ENCODE measurements around the gene BCAS3. TPM values are rescaled to one million over a fixed set of nuclear protein-coding genes. Genes with fewer than 3 reads are reported as not detected.

The BCAS3 gene
- total RNA-seq, 2 experiments from 2014 or later: 7.2 to 7.5 TPM

GRCh38 chr17:61376931-61377838, 699.5 kb downstream of the BCAS3 start:
- H3K36me3 Mint-ChIP-seq (ENCODE audit: low read depth): no peaks in the 10 kb centered on the region
- intact Hi-C loops (cut with micrococcal nuclease): no loop called here
- no peak overlapping the region for H3K27ac Mint-ChIP-seq
- no peaks in the 10 kb centered on the region for H3K9me3 Mint-ChIP-seq
- no peak overlapping the region for H3K4me3 Mint-ChIP-seq
- no peaks in the 10 kb centered on the region for H3K27me3 Mint-ChIP-seq (ENCODE audit: low read depth)
- no peak for DNase-seq
- CTCF ChIA-PET: no interaction called here
- no peaks in the 10 kb centered on the region for H3K4me1 Mint-ChIP-seq (ENCODE audit: low read depth)

GRCh38 chr17:61378658-61379456, 701.2 kb downstream of the BCAS3 start:
- Mint-ChIP-seq H3K4me3 (no peak overlapping the region), H3K9me3 (no peaks in the 10 kb centered on the region), H3K36me3 (ENCODE audit: low read depth) (no peaks in the 10 kb centered on the region), H3K27me3 (ENCODE audit: low read depth) (no peaks in the 10 kb centered on the region), H3K4me1 (ENCODE audit: low read depth) (no peaks in the 10 kb centered on the region), H3K27ac (no peak overlapping the region)
- CTCF ChIA-PET: no interaction called here
- intact Hi-C loops (cut with micrococcal nuclease): no loop called here
- DNase-seq: no peak

GRCh38 chr17:61379457-61380216, 702.0 kb downstream of the BCAS3 start:
- no peaks in the 10 kb centered on the region for H3K9me3 Mint-ChIP-seq
- CTCF ChIA-PET: no interaction called here
- intact Hi-C loops (cut with micrococcal nuclease): no loop called here
- no peaks in the 10 kb centered on the region for H3K27me3 Mint-ChIP-seq (ENCODE audit: low read depth)
- no peaks in the 10 kb centered on the region for H3K4me1 Mint-ChIP-seq (ENCODE audit: low read depth)
- DNase-seq: no peak
- no peak overlapping the region for H3K4me3 Mint-ChIP-seq
- H3K27ac Mint-ChIP-seq: no peak overlapping the region
- H3K36me3 Mint-ChIP-seq (ENCODE audit: low read depth): no peaks in the 10 kb centered on the region

GRCh38 chr17:61380217-61380835, 702.7 kb downstream of the BCAS3 start:
- intact Hi-C loops (cut with micrococcal nuclease): no loop called here
- H3K27ac Mint-ChIP-seq: no peak overlapping the region

GRCh38 chr17:61380836-61381525, 703.3 kb downstream of the BCAS3 start:
- Mint-ChIP-seq H3K27ac (no peak overlapping the region), H3K9me3 (no peaks in the 10 kb centered on the region), H3K36me3 (ENCODE audit: low read depth) (no peaks in the 10 kb centered on the region), H3K27me3 (ENCODE audit: low read depth) (no peaks in the 10 kb centered on the region), H3K4me3 (no peak overlapping the region), H3K4me1 (ENCODE audit: low read depth) (no peaks in the 10 kb centered on the region)
- intact Hi-C loops (cut with micrococcal nuclease): no loop called here
- no peak for DNase-seq
- CTCF ChIA-PET: interaction anchor here (1.0 to 1.5 kb wide), 2 partner anchors 14 to 26 kb away, joined by 3 read pairs; no protein-coding TSS in a partner anchor

More at GRCh38 chr17:61380217-61380835, 702.7 kb downstream of the BCAS3 start:
- Mint-ChIP-seq H3K27me3 (ENCODE audit: low read depth) (no peaks in the 10 kb centered on the region), H3K36me3 (ENCODE audit: low read depth) (no peaks in the 10 kb centered on the region), H3K9me3 (no peaks in the 10 kb centered on the region), H3K4me3 (no peak overlapping the region), H3K4me1 (ENCODE audit: low read depth) (no peaks in the 10 kb centered on the region)
- CTCF ChIA-PET: no interaction called here
- no peak for DNase-seq

GRCh38 chr17:61381537-61381936, 703.9 kb downstream of the BCAS3 start:
- CTCF ChIA-PET: interaction anchor here (1.0 to 1.5 kb wide), 2 partner anchors 13 to 27 kb away, joined by 3 read pairs; no protein-coding TSS in a partner anchor
- H3K27me3 Mint-ChIP-seq (ENCODE audit: low read depth): no peaks in the 10 kb centered on the region

GRCh38 chr17:61382796-61383688, 705.4 kb downstream of the BCAS3 start:
- DNase-seq: no peak
- H3K9me3 Mint-ChIP-seq: no peaks in the 10 kb centered on the region
- H3K36me3 Mint-ChIP-seq (ENCODE audit: low read depth): no peaks in the 10 kb centered on the region
- CTCF ChIA-PET: no interaction called here
- intact Hi-C loops (cut with micrococcal nuclease): no loop called here
- H3K27ac Mint-ChIP-seq: no peak overlapping the region
- no peaks in the 10 kb centered on the region for H3K27me3 Mint-ChIP-seq (ENCODE audit: low read depth)
- H3K4me1 Mint-ChIP-seq (ENCODE audit: low read depth): no peaks in the 10 kb centered on the region
- H3K4me3 Mint-ChIP-seq: no peak overlapping the region

More at GRCh38 chr17:61381537-61381936, 703.9 kb downstream of the BCAS3 start:
- no peak overlapping the region for H3K4me3 Mint-ChIP-seq
- no peak overlapping the region for H3K27ac Mint-ChIP-seq
- intact Hi-C loops (cut with micrococcal nuclease): no loop called here
- H3K9me3 Mint-ChIP-seq: no peaks in the 10 kb centered on the region
- no peak for DNase-seq
- no peaks in the 10 kb centered on the region for H3K4me1 Mint-ChIP-seq (ENCODE audit: low read depth)
- H3K36me3 Mint-ChIP-seq (ENCODE audit: low read depth): no peaks in the 10 kb centered on the region

GRCh38 chr17:61383689-61384201, 706.1 kb downstream of the BCAS3 start:
- no peak for DNase-seq
- H3K4me3 Mint-ChIP-seq: no peak overlapping the region
- no peak overlapping the region for H3K27ac Mint-ChIP-seq
- CTCF ChIA-PET: no interaction called here
- intact Hi-C loops (cut with micrococcal nuclease): no loop called here
- H3K4me1 Mint-ChIP-seq (ENCODE audit: low read depth): no peaks in the 10 kb centered on the region
- no peaks in the 10 kb centered on the region for H3K9me3 Mint-ChIP-seq
- no peaks in the 10 kb centered on the region for H3K27me3 Mint-ChIP-seq (ENCODE audit: low read depth)
- no peaks in the 10 kb centered on the region for H3K36me3 Mint-ChIP-seq (ENCODE audit: low read depth)

- intact Hi-C loops (cut with micrococcal nuclease): no loop called here
- peaks cover 5% of the 10 kb centered on the region for H3K27me3 Mint-ChIP-seq (ENCODE audit: low read depth)
- no peak for DNase-seq
- CTCF ChIA-PET: no interaction called here
- no peaks in the 10 kb centered on the region for H3K9me3 Mint-ChIP-seq
- no peak overlapping the region for H3K4me3 Mint-ChIP-seq
- H3K36me3 Mint-ChIP-seq (ENCODE audit: low read depth): no peaks in the 10 kb centered on the region
- peaks cover 3% of the 10 kb centered on the region for H3K4me1 Mint-ChIP-seq (ENCODE audit: low read depth)
- no peak overlapping the region for H3K27ac Mint-ChIP-seq
Measured at GRCh38 chr17:61384354-61384691, 706.7 kb downstream of the BCAS3 start.

- no peaks in the 10 kb centered on the region for H3K9me3 Mint-ChIP-seq
- H3K4me1 Mint-ChIP-seq (ENCODE audit: low read depth): peaks cover 4% of the 10 kb centered on the region
- no peak for DNase-seq
- H3K36me3 Mint-ChIP-seq (ENCODE audit: low read depth): no peaks in the 10 kb centered on the region
- CTCF ChIA-PET: interaction anchor here (0.6 kb wide), 1 partner anchor 640 kb away, joined by 3 read pairs; no protein-coding TSS in a partner anchor
- intact Hi-C loops (cut with micrococcal nuclease): no loop called here
- H3K4me3 Mint-ChIP-seq: no peak overlapping the region
- H3K27ac Mint-ChIP-seq: no peak overlapping the region
- H3K27me3 Mint-ChIP-seq (ENCODE audit: low read depth): peaks cover 5% of the 10 kb centered on the region
Measured at GRCh38 chr17:61384692-61385576, 707.3 kb downstream of the BCAS3 start.

All from activated naive CD4-positive, alpha-beta T cell treated with anti-CD3 and anti-CD28 coated beads for 36 hours (primary cell).